ENCODE measurements around the gene NUAK2. TPM values are rescaled to one million over a fixed set of nuclear protein-coding genes. Genes with fewer than 3 reads are reported as not detected.

Gene NUAK2
- total and polyA plus RNA-seq, 2 donors (not counting 3 experiments of a cell fraction or from before 2014, with no cell fraction given), result 1.8 to 2.5 TPM

DNA sequence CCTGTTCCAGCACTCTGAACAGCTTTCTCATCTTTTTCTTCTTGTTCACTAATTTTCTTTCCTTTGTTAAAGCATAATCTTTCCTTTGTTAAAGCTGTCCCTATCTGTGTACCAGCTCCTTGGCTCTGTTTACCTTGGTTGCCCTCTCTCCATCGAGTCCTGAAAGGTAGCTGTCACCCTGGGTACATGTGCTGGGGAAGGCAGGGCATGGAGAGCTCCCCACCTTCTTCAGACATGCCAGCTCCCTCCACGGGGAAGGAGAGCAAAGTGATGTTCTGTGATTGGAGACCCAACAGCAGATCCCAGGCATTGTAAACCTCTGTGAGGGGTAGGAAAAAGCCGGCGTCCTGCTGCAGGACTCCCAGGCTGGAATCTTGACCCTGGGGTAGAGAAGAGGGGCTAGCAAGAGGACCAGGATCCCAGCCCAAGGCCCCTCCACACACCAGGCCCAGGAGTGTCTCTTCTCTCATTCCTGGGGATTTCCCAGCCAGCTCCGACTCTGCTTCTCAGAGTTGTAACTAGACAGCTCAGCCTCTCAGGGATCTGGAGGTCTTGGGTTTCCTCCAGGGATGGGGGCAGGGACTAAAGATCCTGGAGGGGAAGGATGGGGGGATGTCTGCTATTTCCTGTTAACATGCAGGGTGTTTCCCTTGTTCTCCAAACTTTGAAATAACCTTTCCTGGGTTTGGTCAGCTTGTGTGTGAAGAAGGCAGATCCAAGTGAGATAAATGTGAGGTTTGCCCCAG is 59.4 kb downstream of the NUAK2 start:
- no peak overlapping the region for H3K4me2 ChIP-seq (ENCODE audit: insufficient read depth, low read length)
- no TSS peak for BruUV-seq (replicated peaks)

More for the DNA sequence above, 59.4 kb downstream of the NUAK2 start:
- intact Hi-C loops (cut with micrococcal nuclease), result no loop called here
- dilution Hi-C loops (cut with MboI; ENCODE audit: extremely low pct_ligation_motif_present, low sequenced_read_pairs), result no loop called here
- Histone ChIP-seq H3K9me3 (replicated peaks; ENCODE audit: control insufficient read depth, insufficient read depth, low read length) (no peaks in the 10 kb centered on the region), H3K27ac (ENCODE audit: insufficient read depth, low read depth, low read length) (no peak overlapping the region), H3K9ac (replicated peaks; ENCODE audit: extremely low read depth, insufficient read depth, low read length) (no peak overlapping the region), H3K79me2 (ENCODE audit: control insufficient read depth, insufficient read depth, low read length) (no peaks in the 10 kb centered on the region), H2AFZ (ENCODE audit: low read depth, low read length) (no peak overlapping the region), H3K36me3 (ENCODE audit: control insufficient read depth in 2 of 2, extremely low read depth in 1 of 2, insufficient read depth in 2 of 2, low read length in 2 of 2) (no peaks in the 10 kb centered on the region), H3K4me1 (ENCODE audit: control insufficient read depth, extremely low read depth, insufficient read depth, low read length) (peaks cover 22% of the 10 kb centered on the region), H3K9me1 (replicated peaks; ENCODE audit: control insufficient read depth, extremely low read depth, insufficient read depth, low read length) (no peaks in the 10 kb centered on the region), H3K27me3 (ENCODE audit: control insufficient read depth in 2 of 2, insufficient read depth in 2 of 2, low read length in 2 of 2) (no peaks in the 10 kb centered on the region), H3K4me3 (replicated peaks in 1 of 3; ENCODE audit: insufficient read depth in 1 of 3, low read depth in 1 of 3, low read length in 3 of 3) (no peak overlapping the region), H4K20me1 (replicated peaks; ENCODE audit: control insufficient read depth, extremely low read depth, insufficient read depth, low read length) (no peaks in the 10 kb centered on the region)
- TF ChIP-seq, protein P1, sequence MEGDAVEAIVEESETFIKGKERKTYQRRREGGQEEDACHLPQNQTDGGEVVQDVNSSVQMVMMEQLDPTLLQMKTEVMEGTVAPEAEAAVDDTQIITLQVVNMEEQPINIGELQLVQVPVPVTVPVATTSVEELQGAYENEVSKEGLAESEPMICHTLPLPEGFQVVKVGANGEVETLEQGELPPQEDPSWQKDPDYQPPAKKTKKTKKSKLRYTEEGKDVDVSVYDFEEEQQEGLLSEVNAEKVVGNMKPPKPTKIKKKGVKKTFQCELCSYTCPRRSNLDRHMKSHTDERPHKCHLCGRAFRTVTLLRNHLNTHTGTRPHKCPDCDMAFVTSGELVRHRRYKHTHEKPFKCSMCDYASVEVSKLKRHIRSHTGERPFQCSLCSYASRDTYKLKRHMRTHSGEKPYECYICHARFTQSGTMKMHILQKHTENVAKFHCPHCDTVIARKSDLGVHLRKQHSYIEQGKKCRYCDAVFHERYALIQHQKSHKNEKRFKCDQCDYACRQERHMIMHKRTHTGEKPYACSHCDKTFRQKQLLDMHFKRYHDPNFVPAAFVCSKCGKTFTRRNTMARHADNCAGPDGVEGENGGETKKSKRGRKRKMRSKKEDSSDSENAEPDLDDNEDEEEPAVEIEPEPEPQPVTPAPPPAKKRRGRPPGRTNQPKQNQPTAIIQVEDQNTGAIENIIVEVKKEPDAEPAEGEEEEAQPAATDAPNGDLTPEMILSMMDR (IDR thresholded peaks at IDR 0.05; ENCODE audit: extremely low read depth in 1 of 2, insufficient read depth in 1 of 2, low read depth in 1 of 2, low read length in 2 of 2), result no peak
- TF ChIP-seq POLR2A (IDR thresholded peaks at IDR 0.05; ENCODE audit: low read depth, low read length), result no peak
- no peak for TF ChIP-seq FOS (IDR thresholded peaks at IDR 0.05; ENCODE audit: borderline replicate concordance, insufficient read depth, low read length)
- TF ChIP-seq, protein P2, sequence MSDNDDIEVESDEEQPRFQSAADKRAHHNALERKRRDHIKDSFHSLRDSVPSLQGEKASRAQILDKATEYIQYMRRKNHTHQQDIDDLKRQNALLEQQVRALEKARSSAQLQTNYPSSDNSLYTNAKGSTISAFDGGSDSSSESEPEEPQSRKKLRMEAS (IDR thresholded peaks at IDR 0.05; ENCODE audit: insufficient read depth, insufficient read length), result no peak
- no peak for TF ChIP-seq JUN (IDR thresholded peaks at IDR 0.05; ENCODE audit: borderline replicate concordance, insufficient read depth, insufficient read length, low read depth)
- no peak for TF ChIP-seq MYC (IDR thresholded peaks at IDR 0.05; ENCODE audit: low read depth, low read length)
- TF ChIP-seq POLR2AphosphoS5 (IDR thresholded peaks at IDR 0.05; ENCODE audit: insufficient read depth, low read depth, low read length), result no peak
- no peak for TF ChIP-seq GATA2 (IDR thresholded peaks at IDR 0.05; ENCODE audit: insufficient read depth, insufficient read length, low read depth, low read length)
- TF ChIP-seq EZH2 (IDR thresholded peaks at IDR 0.05; ENCODE audit: borderline replicate concordance, low read depth, low read length, severe bottlenecking), result no peak
- DNase-seq (ENCODE audit: low read depth, low spot score) (peak; percentile 20), FAIRE-seq (peak; percentile 70)
- POLR2A ChIA-PET, result no interaction called here
- CTCF ChIA-PET, result interaction anchor here (0.6 to 3.2 kb wide), 15 partner anchors 9 to 286 kb away, joined by 3 to 28 read pairs (median 5); partner anchors contain the start of gene NUAK2
